GM21367 (cell line): Measurements from ENCODE around the gene VSX1.

ENCODE experiments used
- ATAC-seq: cut with Tn5 transposase; IDR thresholded peaks from one replicate; pipeline ENCODE4 v1.9.1; 2021; ENCODE audit not compliant: unreplicated experiment

VSX1 gene

GRCh38 chr20:25042531-25043498 lies 39.1 kb downstream of the VSX1 start:
- ATAC-seq = peak; percentile 88

GRCh38 chr20:25041813-25042530 lies 40.0 kb downstream of the VSX1 start:
- ATAC-seq = no peak

- no peak for ATAC-seq
Observed at GRCh38 chr20:25040438-25040831, 41.5 kb downstream of the VSX1 start.

GRCh38 chr20:25039697-25040437 lies 42.1 kb downstream of the VSX1 start:
- ATAC-seq = no peak

GRCh38 chr20:25038591-25039015 lies 43.3 kb downstream of the VSX1 start:
- ATAC-seq = no peak

- ATAC-seq = no peak
Observed at GRCh38 chr20:25038103-25038410, 43.9 kb downstream of the VSX1 start.

GRCh38 chr20:25037288-25038102 lies 44.4 kb downstream of the VSX1 start:
- ATAC-seq = no peak

GRCh38 chr20:25036331-25036936 lies 45.5 kb downstream of the VSX1 start:
- ATAC-seq = no peak

- no peak for ATAC-seq
Observed at GRCh38 chr20:25035921-25036320, 46.0 kb downstream of the VSX1 start.

- ATAC-seq = no peak
Observed at GRCh38 chr20:25033924-25034300, 48.0 kb downstream of the VSX1 start.

- ATAC-seq = no peak
Observed at GRCh38 chr20:25033265-25033923, 48.5 kb downstream of the VSX1 start.

- no peak for ATAC-seq
Observed at GRCh38 chr20:25032478-25033264, 49.3 kb downstream of the VSX1 start.

GRCh38 chr20:25032065-25032477 lies 49.9 kb downstream of the VSX1 start:
- no peak for ATAC-seq

- no peak for ATAC-seq
Observed at GRCh38 chr20:25031241-25031640, 50.7 kb downstream of the VSX1 start.

- no peak for ATAC-seq
Observed at GRCh38 chr20:25030649-25031207, 51.2 kb downstream of the VSX1 start.

GRCh38 chr20:25030007-25030648 lies 51.8 kb downstream of the VSX1 start:
- ATAC-seq = no peak

- no peak for ATAC-seq
Observed at GRCh38 chr20:25025986-25026605, 55.8 kb downstream of the VSX1 start.
